DOHH2 (cell line): ENCODE measurements around the gene SLC38A9.

Source experiments
- H3F3A ChIP-seq: fragments of 200-600 bp; sonication (generic), shearing (Covaris generic); 2 replicates; pipeline ENCODE4 v1.6.0; 2016; ENCODE audit warnings: antibody characterized with exemption, mild to moderate bottlenecking; ENCODE audit not compliant: control insufficient read depth, insufficient read depth
- H3K27ac ChIP-seq: fragments of 200-600 bp; sonication (generic); 2 replicates; pipeline ENCODE4 v1.5.1; 2014; ENCODE audit warnings: low read depth, mild to moderate bottlenecking, low read length, moderate library complexity
- H3K27me3 ChIP-seq: fragments of 200-600 bp; sonication (generic); 2 replicates; pipeline ENCODE4 v1.6.1; 2014; ENCODE audit warnings: mild to moderate bottlenecking, low read length, mixed read lengths; ENCODE audit not compliant: control insufficient read depth
- H3K36me3 ChIP-seq: fragments of 200-600 bp; sonication (generic); 2 replicates; pipeline ENCODE4 v1.6.1; 2014; ENCODE audit warnings: mild to moderate bottlenecking, low read length, moderate library complexity, mixed read lengths; ENCODE audit not compliant: control insufficient read depth
- H3K4me1 ChIP-seq: fragments of 200-600 bp; sonication (generic); 2 replicates; pipeline ENCODE4 v1.6.1; 2014; ENCODE audit warnings: mild to moderate bottlenecking, low read length, mixed read lengths; ENCODE audit not compliant: control insufficient read depth
- H3K4me2 ChIP-seq: fragments of 200-600 bp; sonication (generic); 2 replicates; pipeline ENCODE4 v1.6.0; 2014; ENCODE audit warnings: mild to moderate bottlenecking, low read length, moderate library complexity
- H3K4me3 ChIP-seq: fragments of 200-600 bp; sonication (generic); 2 replicates; pipeline ENCODE4 v1.5.1; 2014; ENCODE audit warnings: mild to moderate bottlenecking, low read length, mixed read lengths
- H3K79me2 ChIP-seq: fragments of 200-600 bp; sonication (generic); 2 replicates; pipeline ENCODE4 v1.6.1; 2014; ENCODE audit warnings: mild to moderate bottlenecking, low read length, mixed read lengths; ENCODE audit not compliant: control insufficient read depth
- H3K9me2 ChIP-seq: fragments of 200-600 bp; sonication (generic); replicated peaks from 2 replicates; pipeline ENCODE4 v1.6.1; 2014; ENCODE audit warnings: mild to moderate bottlenecking, low read length, mixed read lengths; ENCODE audit not compliant: control insufficient read depth
- H3K9me3 ChIP-seq: fragments of 200-600 bp; sonication (generic); 2 replicates; pipeline ENCODE4 v1.6.1; 2014; ENCODE audit warnings: antibody characterized with exemption, low read length, mixed read lengths; ENCODE audit not compliant: control insufficient read depth, insufficient read depth
- H4K20me1 ChIP-seq: fragments of 200-600 bp; sonication (generic); 2 replicates; pipeline ENCODE4 v1.6.0; 2014; ENCODE audit warnings: low read depth, mild to moderate bottlenecking, antibody characterized with exemption, low read length, moderate library complexity; ENCODE audit not compliant: control insufficient read depth, insufficient read depth
- CTCF ChIP-seq: fragments of 200-600 bp; sonication (generic); IDR thresholded peaks from one replicate; pipeline ENCODE4 v1.5.1; 2014; ENCODE audit warnings: antibody characterized with exemption, mild to moderate bottlenecking, low read depth, low read length; ENCODE audit not compliant: poor library complexity, severe bottlenecking
- EZH2phosphoT487 ChIP-seq: fragments of 200-600 bp; sonication (generic); IDR thresholded peaks from 2 replicates; pipeline ENCODE4 v1.6.1; 2017; ENCODE audit warnings: borderline replicate concordance, mild to moderate bottlenecking, antibody characterized with exemption, low read length, moderate library complexity, mixed read lengths

Gene SLC38A9

GRCh38 chr5:55665065-55665464 is 47.1 kb downstream of the SLC38A9 start:
- Histone ChIP-seq H3K4me2 (no peak overlapping the region), H4K20me1 (no peaks in the 10 kb centered on the region), H3K4me1 (peaks cover 12% of the 10 kb centered on the region), H3K9me3 (no peaks in the 10 kb centered on the region), H3F3A (no peaks in the 10 kb centered on the region), H3K36me3 (peaks cover 4% of the 10 kb centered on the region), H3K9me2 (no peaks in the 10 kb centered on the region), H3K79me2 (no peaks in the 10 kb centered on the region), H3K27me3 (no peaks in the 10 kb centered on the region), H3K4me3 (no peak overlapping the region), H3K27ac (no peak overlapping the region)
- TF ChIP-seq EZH2phosphoT487 (no peak), CTCF (no peak)

- no peak overlapping the region for H3K4me2 ChIP-seq
- H3K27ac ChIP-seq, result no peak overlapping the region
- H4K20me1 ChIP-seq, result no peaks in the 10 kb centered on the region
- H3F3A ChIP-seq, result no peaks in the 10 kb centered on the region
- H3K36me3 ChIP-seq, result no peaks in the 10 kb centered on the region
- TF ChIP-seq EZH2phosphoT487 (no peak), CTCF (no peak)
- no peaks in the 10 kb centered on the region for H3K79me2 ChIP-seq
- no peaks in the 10 kb centered on the region for H3K27me3 ChIP-seq
- no peak overlapping the region for H3K4me3 ChIP-seq
- H3K9me2 ChIP-seq, result no peaks in the 10 kb centered on the region
- H3K4me1 ChIP-seq, result peaks cover 6% of the 10 kb centered on the region
- no peaks in the 10 kb centered on the region for H3K9me3 ChIP-seq
Measured at GRCh38 chr5:55657443-55657842, 54.7 kb downstream of the SLC38A9 start.

- Histone ChIP-seq H3K9me2 (no peaks in the 10 kb centered on the region), H3K4me1 (no peaks in the 10 kb centered on the region), H3K27me3 (no peaks in the 10 kb centered on the region), H3K79me2 (no peaks in the 10 kb centered on the region), H3F3A (no peaks in the 10 kb centered on the region), H3K36me3 (peaks cover 3% of the 10 kb centered on the region; the same call in 1 of the 2 replicates), H3K4me3 (no peak overlapping the region), H3K27ac (no peak overlapping the region), H3K9me3 (no peaks in the 10 kb centered on the region), H4K20me1 (no peaks in the 10 kb centered on the region), H3K4me2 (no peak overlapping the region)
- TF ChIP-seq CTCF (no peak), EZH2phosphoT487 (no peak)
Measured at GRCh38 chr5:55650386-55650785, 61.7 kb downstream of the SLC38A9 start.

GRCh38 chr5:55649963-55650362 is 62.2 kb downstream of the SLC38A9 start:
- Histone ChIP-seq H3K4me3 (no peak overlapping the region), H3K4me2 (no peak overlapping the region), H4K20me1 (no peaks in the 10 kb centered on the region), H3K36me3 (peaks cover 6% of the 10 kb centered on the region; the same call in 1 of the 2 replicates), H3K79me2 (no peaks in the 10 kb centered on the region), H3K9me3 (no peaks in the 10 kb centered on the region), H3F3A (no peaks in the 10 kb centered on the region), H3K27ac (no peak overlapping the region), H3K9me2 (no peaks in the 10 kb centered on the region), H3K27me3 (no peaks in the 10 kb centered on the region), H3K4me1 (no peaks in the 10 kb centered on the region)
- TF ChIP-seq EZH2phosphoT487 (no peak), CTCF (no peak)
